ENCODE results near the gene BDKRB2. TPM values are rescaled to one million over a fixed set of nuclear protein-coding genes. Genes with fewer than 3 reads are reported as not detected.

BDKRB2 gene
- total and polyA plus RNA-seq, 10 donors, result 0.02 to 0.57 (median 0.13) TPM; not detected in 3

DNA sequence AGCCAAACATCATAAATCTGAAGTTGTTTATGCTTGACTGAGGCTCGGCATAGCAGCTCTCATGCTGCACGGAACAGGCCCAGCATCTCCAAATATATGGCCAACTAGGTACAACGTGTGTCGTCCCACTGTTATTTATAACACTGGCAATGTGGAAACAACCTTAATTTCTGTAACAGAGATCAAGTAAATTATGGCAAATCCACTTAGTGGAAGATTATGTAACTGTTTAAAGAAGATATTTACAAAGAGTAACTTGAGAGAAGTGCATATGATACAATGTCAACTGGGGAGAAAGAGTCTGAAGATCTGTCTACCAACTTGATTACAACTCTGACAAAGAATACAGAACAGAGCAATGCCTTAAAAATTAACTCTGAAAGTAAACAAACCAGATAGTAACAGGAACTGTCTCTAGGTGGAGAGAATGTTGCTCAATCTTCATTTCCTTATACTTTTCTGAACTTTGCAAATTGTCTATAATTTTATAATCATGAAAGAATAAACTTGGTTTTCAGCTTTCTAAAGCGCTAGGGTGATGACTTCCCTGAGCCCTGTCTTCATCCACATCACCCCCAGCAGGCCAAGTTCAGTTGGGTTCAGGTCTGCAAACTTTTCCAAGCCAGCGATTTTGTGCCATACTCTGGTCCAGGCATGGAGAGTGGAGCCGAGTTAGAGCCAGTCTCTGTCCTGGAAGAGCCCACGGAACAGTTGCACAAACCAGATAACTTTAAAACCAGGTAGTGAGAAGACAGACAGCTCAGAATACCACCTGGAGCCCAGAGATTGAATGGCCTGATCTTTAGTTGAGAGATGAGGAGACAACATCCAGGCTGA is 44.3 kb upstream of the BDKRB2 start:
- Histone ChIP-seq H3K36me3 (no peaks in the 10 kb centered on the region), H3K9me3 (no peaks in the 10 kb centered on the region), H3K27me3 (replicated peaks in 1 of 7) (no peaks in the 10 kb centered on the region), H3K4me3 (no peak overlapping the region), H3K27ac (no peak overlapping the region), H3K4me1 (no peaks in the 10 kb centered on the region)
- TF ChIP-seq POLR2AphosphoS5 (IDR thresholded peaks at IDR 0.05), result no peak
- TF ChIP-seq, protein P1, sequence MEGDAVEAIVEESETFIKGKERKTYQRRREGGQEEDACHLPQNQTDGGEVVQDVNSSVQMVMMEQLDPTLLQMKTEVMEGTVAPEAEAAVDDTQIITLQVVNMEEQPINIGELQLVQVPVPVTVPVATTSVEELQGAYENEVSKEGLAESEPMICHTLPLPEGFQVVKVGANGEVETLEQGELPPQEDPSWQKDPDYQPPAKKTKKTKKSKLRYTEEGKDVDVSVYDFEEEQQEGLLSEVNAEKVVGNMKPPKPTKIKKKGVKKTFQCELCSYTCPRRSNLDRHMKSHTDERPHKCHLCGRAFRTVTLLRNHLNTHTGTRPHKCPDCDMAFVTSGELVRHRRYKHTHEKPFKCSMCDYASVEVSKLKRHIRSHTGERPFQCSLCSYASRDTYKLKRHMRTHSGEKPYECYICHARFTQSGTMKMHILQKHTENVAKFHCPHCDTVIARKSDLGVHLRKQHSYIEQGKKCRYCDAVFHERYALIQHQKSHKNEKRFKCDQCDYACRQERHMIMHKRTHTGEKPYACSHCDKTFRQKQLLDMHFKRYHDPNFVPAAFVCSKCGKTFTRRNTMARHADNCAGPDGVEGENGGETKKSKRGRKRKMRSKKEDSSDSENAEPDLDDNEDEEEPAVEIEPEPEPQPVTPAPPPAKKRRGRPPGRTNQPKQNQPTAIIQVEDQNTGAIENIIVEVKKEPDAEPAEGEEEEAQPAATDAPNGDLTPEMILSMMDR (IDR thresholded peaks at IDR 0.05 in 8 of 11, conservative IDR thresholded peaks at IDR 0.05 in 3 of 11), result no peak
- DNase-seq, result no peak
- 83 to 93% (median 88%) methylated on average over 8 of the region's 8 CpGs for WGBS, 5 donors
- intact Hi-C loops (cut with DNase I; ENCODE audit: low total_unique reads), result no loop called here

DNA sequence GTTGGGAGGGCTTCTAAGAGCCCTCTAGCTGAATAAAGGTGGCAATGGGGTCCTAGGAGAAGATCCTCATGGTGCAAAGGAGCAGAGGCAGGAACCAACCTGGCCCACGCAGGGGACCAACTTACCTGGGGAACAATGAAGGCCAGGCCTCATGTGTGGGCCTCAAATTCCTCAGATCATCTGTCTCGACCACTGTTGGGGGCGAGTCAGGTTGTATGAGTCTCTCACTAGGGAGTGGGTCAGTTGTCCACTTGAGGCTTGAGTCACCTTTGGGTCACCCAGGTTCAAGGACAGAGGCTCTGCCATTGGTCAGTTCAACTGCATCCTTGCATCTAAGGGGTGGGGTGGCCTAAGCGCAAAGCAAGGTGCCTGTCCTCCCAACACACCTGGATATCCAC is 43.7 kb upstream of the BDKRB2 start:
- no peaks in the 10 kb centered on the region for H3K9me3 ChIP-seq
- DNase-seq, result no peak
- no peaks in the 10 kb centered on the region for H3K4me1 ChIP-seq
- H3K27me3 ChIP-seq (replicated peaks in 1 of 7), result no peaks in the 10 kb centered on the region
- H3K4me3 ChIP-seq, result no peak overlapping the region
- WGBS, 5 donors, result 90 to 95% (median 93%) methylated on average over 3 to 4 of the region's 4 CpGs
- TF ChIP-seq POLR2AphosphoS5 (IDR thresholded peaks at IDR 0.05) (no peak), POLR2A (IDR thresholded peaks at IDR 0.05) (no peak)
- TF ChIP-seq, protein P1 (IDR thresholded peaks at IDR 0.05 in 8 of 11, conservative IDR thresholded peaks at IDR 0.05 in 3 of 11), result no peak
- intact Hi-C loops (cut with DNase I; ENCODE audit: low total_unique reads), result no loop called here
- no peaks in the 10 kb centered on the region for H3K36me3 ChIP-seq
- no peak overlapping the region for H3K27ac ChIP-seq

DNA sequence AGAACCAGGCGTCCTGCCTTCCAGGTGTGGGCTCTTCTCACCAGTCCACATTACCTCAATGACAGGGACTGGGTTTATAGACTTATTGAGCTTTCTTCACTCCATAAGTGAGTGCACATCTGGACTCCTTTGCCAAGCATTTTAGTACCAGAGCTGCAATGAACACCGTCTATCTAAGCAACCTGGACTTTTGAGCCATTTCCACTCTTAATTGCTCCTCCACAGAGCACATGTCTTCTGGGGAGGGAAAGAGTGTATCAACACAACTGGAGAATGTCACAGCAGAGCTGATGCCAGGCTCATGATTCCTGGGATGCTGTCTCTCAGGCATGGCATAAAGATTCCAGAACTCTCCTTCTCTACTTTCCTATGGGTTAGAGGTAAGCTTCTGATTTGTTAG is 43.0 kb upstream of the BDKRB2 start:
- Histone ChIP-seq H3K36me3 (no peaks in the 10 kb centered on the region), H3K9me3 (no peaks in the 10 kb centered on the region), H3K4me1 (no peaks in the 10 kb centered on the region), H3K27ac (no peak overlapping the region), H3K27me3 (replicated peaks in 1 of 7) (no peaks in the 10 kb centered on the region), H3K4me3 (no peak overlapping the region)
- TF ChIP-seq POLR2AphosphoS5 (IDR thresholded peaks at IDR 0.05) (no peak), POLR2A (IDR thresholded peaks at IDR 0.05) (no peak)
- TF ChIP-seq, protein P1 (IDR thresholded peaks at IDR 0.05 in 8 of 11, conservative IDR thresholded peaks at IDR 0.05 in 3 of 11), result no peak
- DNase-seq, result no peak
- intact Hi-C loops (cut with DNase I; ENCODE audit: low total_unique reads), result no loop called here
- WGBS, 5 donors, result 74 to 93% (median 92%) methylated on average over 2 of the region's 2 CpGs

DNA sequence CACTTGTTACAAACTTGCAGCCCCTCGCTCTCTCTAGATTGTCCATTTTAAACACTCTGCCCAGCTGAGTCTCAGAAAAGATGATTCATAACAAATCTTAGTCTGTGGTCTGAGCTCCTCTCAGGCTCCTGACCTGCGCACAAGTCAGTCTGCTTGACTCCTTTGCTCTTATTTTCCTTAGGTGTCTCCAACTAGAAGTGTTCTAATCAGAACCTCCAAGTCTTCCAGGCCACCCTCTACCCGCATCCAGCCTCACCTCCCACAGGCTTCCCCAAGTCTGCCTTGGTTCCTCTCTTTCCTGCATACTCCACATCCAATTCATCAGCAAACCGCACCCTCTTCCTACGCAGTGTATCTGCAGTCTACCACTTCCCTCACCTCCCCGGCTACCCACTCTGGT is 42.4 kb upstream of the BDKRB2 start:
- WGBS, 5 donors, result 82 to 92% (median 89%) methylated on average over 6 of the region's 6 CpGs

More for the DNA sequence above, 42.4 kb upstream of the BDKRB2 start:
- no peaks in the 10 kb centered on the region for H3K36me3 ChIP-seq
- TF ChIP-seq POLR2A (IDR thresholded peaks at IDR 0.05), result no peak
- no peaks in the 10 kb centered on the region for H3K27me3 ChIP-seq (replicated peaks in 1 of 7)
- no peak for DNase-seq
- no peak overlapping the region for H3K4me3 ChIP-seq
- H3K9me3 ChIP-seq, result no peaks in the 10 kb centered on the region
- H3K27ac ChIP-seq, result no peak overlapping the region
- H3K4me1 ChIP-seq, result no peaks in the 10 kb centered on the region
- intact Hi-C loops (cut with DNase I; ENCODE audit: low total_unique reads), result no loop called here

Data from spleen (tissue), 11 donors.